Common myeloid progenitor, CD34-positive (primary cell): ENCODE data around the gene ANKRD36C.
"Not testable (repeated sequence)": the region's sequence is repeated elsewhere in the genome, so short reads cannot be mapped to it uniquely, and the experiment has no call there.

Experiments used
- CTCF ChIA-PET: fragments of 350-600 bp; sonication (Branson Sonifier 250); formaldehyde crosslinking; loops from one replicate; lab custom pipeline; 2021; ENCODE audit warnings: antibody characterized with exemption; lab: Charles Lee
- POLR2A ChIA-PET: fragments of 350-600 bp; sonication (Branson Sonifier 250); formaldehyde crosslinking; loops from one replicate; lab custom pipeline; 2021; ENCODE audit warnings: antibody characterized with exemption; lab: Charles Lee
- DNase-seq, 3 donors: peaks; one replicate each; pipeline versions ENCODE4 v3.0.0 to v3.0.0-alpha.2; 2013
- H3K27ac ChIP-seq, 2 experiments: 1 replicate in 1 of 2; 2 replicates in 1 of 2; pipeline ENCODE4 v1.7.0; 2013; ENCODE audit warnings: inconsistent platforms in 2 of 2, low read length in 2 of 2, mild to moderate bottlenecking in 2 of 2, low read depth in 1 of 2, moderate library complexity in 1 of 2; ENCODE audit not compliant: severe bottlenecking in 2 of 2, insufficient read depth in 1 of 2, poor library complexity in 1 of 2
- H3K27me3 ChIP-seq, 5 experiments: replicated peaks in 2 of 5; 1 replicate in 3 of 5; 2 replicates in 2 of 5; pipeline versions ENCODE4 v1.6.1 to v1.7.0; 2013; ENCODE audit warnings: low read length in 4 of 5, mild to moderate bottlenecking in 2 of 5, moderate library complexity in 2 of 5, inconsistent platforms in 1 of 5; ENCODE audit not compliant: insufficient read depth in 5 of 5, control insufficient read depth in 4 of 5
- H3K36me3 ChIP-seq, 4 experiments: 1 replicate in 2 of 4; 2 replicates in 2 of 4; pipeline versions ENCODE4 v1.6.1 to v1.7.0; 2013; ENCODE audit warnings: low read length in 3 of 4, control low read depth in 1 of 4, mild to moderate bottlenecking in 1 of 4; ENCODE audit not compliant: control insufficient read depth in 4 of 4, insufficient read depth in 4 of 4
- H3K4me1 ChIP-seq, 4 experiments: 1 replicate in 3 of 4; 2 replicates in 1 of 4; pipeline versions ENCODE4 v1.6.1 to v1.7.1; 2013; ENCODE audit warnings: low read length in 3 of 4, mild to moderate bottlenecking in 3 of 4, control low read depth in 1 of 4, inconsistent platforms in 1 of 4, moderate library complexity in 1 of 4; ENCODE audit not compliant: control insufficient read depth in 4 of 4, insufficient read depth in 4 of 4; ENCODE audit errors: control extremely low read depth in 1 of 4
- H3K4me3 ChIP-seq, 7 experiments: 1 replicate in 4 of 7; 2 replicates in 3 of 7; pipeline versions ENCODE4 v1.5.1 to v1.7.0; 2013; ENCODE audit warnings: mild to moderate bottlenecking in 7 of 7, low read length in 6 of 7, moderate library complexity in 6 of 7, inconsistent platforms in 2 of 7, low read depth in 2 of 7, control low read depth in 1 of 7; ENCODE audit not compliant: insufficient read depth in 4 of 7, control insufficient read depth in 1 of 7; ENCODE audit errors: extremely low read depth in 1 of 7
- H3K9me3 ChIP-seq, 5 experiments: 1 replicate in 4 of 5; 2 replicates in 1 of 5; pipeline versions ENCODE4 v1.6.1 to v1.7.1; 2013; ENCODE audit warnings: low read length in 4 of 5, mild to moderate bottlenecking in 2 of 5, inconsistent platforms in 1 of 5, low read depth in 1 of 5, moderate library complexity in 1 of 5; ENCODE audit not compliant: control insufficient read depth in 4 of 5, insufficient read depth in 2 of 5; ENCODE audit errors: control extremely low read depth in 1 of 5
- WGBS: methylation state at CpG from one replicate; pipeline ENCODE4 v1.1.5; 2013; ENCODE audit not compliant: insufficient coverage; 5-methylcytosine and 5-hydroxymethylcytosine counted together

ANKRD36C gene

GRCh38 chr2:95799892-95800291 lies 191.7 kb downstream of the ANKRD36C start:
- Histone ChIP-seq H3K4me3 (no peak overlapping the region), H3K27me3 (no peaks in the 10 kb centered on the region), H3K27ac (no peak overlapping the region), H3K9me3 (peaks cover 0 to 8% (median 4%) of the 10 kb centered on the region in 5 experiments), H3K36me3 (no peaks in the 10 kb centered on the region), H3K4me1 (no peaks in the 10 kb centered on the region)
- 97% methylated on average over 8 of the region's 14 CpGs for WGBS
- ChIA-PET CTCF (no interaction called here), POLR2A (no interaction called here)
- no peak for DNase-seq

GRCh38 chr2:95799147-95799889 lies 192.3 kb downstream of the ANKRD36C start:
- POLR2A ChIA-PET, H3K27ac ChIP-seq, H3K27me3 ChIP-seq, H3K36me3 ChIP-seq, H3K4me1 ChIP-seq, H3K4me3 ChIP-seq, DNase-seq, H3K9me3 ChIP-seq, CTCF ChIA-PET: not testable (repeated sequence)
- WGBS = 92% methylated on average over 6 of the region's 13 CpGs

DNA sequence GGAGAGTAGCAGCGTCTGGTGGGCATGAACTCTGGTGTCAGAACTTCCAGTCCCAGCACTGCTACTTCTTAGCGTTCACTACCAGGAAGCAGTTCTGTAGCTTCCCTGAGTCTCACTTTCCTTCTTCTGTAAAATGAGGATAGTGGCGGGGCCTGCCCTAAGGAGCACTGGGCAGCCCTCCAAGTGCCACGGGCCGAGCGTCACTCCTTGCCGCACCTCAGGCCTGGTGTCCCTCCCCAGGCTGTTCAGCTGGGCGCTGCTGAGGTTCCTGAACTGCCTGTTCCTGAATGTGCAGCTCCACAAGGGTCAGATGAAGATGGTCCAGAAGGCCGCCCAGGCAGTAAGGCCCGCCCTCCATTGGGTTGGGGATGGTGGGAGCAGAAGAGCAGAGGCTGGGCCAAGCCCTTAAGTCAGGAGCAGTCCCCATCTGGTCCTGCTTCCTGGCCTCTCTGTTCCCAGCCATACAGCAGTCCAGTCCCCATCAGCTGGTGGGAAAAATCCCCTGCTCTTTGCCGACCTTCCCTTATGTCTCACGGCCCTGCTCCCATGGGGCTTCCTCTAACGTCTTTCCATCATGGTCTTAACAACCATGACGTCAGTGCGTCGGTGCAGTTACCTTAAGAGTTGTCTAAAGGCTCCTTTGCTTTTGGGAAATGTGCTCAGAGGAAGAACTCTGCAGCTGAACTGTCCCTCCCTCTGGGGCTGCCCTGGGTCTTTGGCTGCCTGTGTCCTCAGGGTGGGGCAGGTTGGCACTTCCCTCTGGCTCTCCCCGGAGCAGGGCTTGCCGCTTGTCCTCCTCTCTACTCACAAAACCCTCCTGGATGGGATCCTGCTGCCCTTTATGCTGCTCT lies 195.2 kb downstream of the ANKRD36C start:
- H3K27me3 ChIP-seq, DNase-seq, CTCF ChIA-PET, H3K4me3 ChIP-seq, POLR2A ChIA-PET, H3K4me1 ChIP-seq, H3K27ac ChIP-seq, H3K36me3 ChIP-seq, H3K9me3 ChIP-seq: not testable (repeated sequence)
- WGBS = no CpG with 5 or more reads among the region's 18 CpGs

GRCh38 chr2:95793970-95794369 lies 197.7 kb downstream of the ANKRD36C start:
- POLR2A ChIA-PET, H3K36me3 ChIP-seq, H3K4me1 ChIP-seq, H3K27ac ChIP-seq, H3K4me3 ChIP-seq, H3K9me3 ChIP-seq, H3K27me3 ChIP-seq, DNase-seq, CTCF ChIA-PET: not testable (repeated sequence)
- no CpG with 5 or more reads among the region's 5 CpGs for WGBS

DNA sequence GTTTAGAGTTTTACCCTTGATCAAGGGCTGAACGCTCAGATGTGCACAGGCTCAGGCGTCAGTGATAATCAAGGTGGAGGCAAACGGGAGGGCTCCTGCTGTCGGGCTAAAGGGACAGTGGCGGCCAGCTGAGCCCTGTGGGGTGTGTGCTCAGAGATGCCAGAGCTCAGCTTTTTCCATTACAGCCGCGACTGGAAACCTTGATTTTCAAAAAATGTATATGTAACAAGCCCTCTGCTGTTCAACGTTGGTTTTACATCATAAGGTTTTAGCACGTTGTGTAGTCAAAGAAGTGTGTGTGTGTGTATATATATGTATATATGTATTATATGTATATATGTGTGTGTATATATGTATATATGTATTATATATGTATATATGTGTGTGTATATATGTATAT lies 201.4 kb downstream of the ANKRD36C start:
- POLR2A ChIA-PET, H3K4me3 ChIP-seq, CTCF ChIA-PET, H3K4me1 ChIP-seq, H3K9me3 ChIP-seq, H3K36me3 ChIP-seq, H3K27me3 ChIP-seq, DNase-seq, H3K27ac ChIP-seq: not testable (repeated sequence)
- no CpG with 5 or more reads among the region's 9 CpGs for WGBS

- DNase-seq, H3K4me1 ChIP-seq, POLR2A ChIA-PET, CTCF ChIA-PET, H3K4me3 ChIP-seq, H3K27me3 ChIP-seq, H3K9me3 ChIP-seq, H3K27ac ChIP-seq, H3K36me3 ChIP-seq: not testable (repeated sequence)
- WGBS = no CpG with 5 or more reads among the region's 34 CpGs
These were observed 202.2 kb downstream of the ANKRD36C start for GRCh38 chr2:95789385-95789784.

GRCh38 chr2:95788642-95789041 lies 203.0 kb downstream of the ANKRD36C start:
- CTCF ChIA-PET, H3K36me3 ChIP-seq, H3K27me3 ChIP-seq, H3K9me3 ChIP-seq, H3K27ac ChIP-seq, POLR2A ChIA-PET, H3K4me3 ChIP-seq, H3K4me1 ChIP-seq, DNase-seq: not testable (repeated sequence)
- WGBS = no CpG with 5 or more reads among the region's 13 CpGs
